Prostate gland (tissue), 2 donors: Measurements from ENCODE around the gene HDLBP.

Source experiments
- CTCF ChIP-seq, 4 experiments: fragments of 200-600 bp in 2 of 4; fragments of 450-650 bp in 2 of 4; sonication (generic) in 2 of 4; IDR thresholded peaks; 1 replicate in 3 of 4; 2 replicates in 1 of 4; pipeline ENCODE4 v1.5.1; 2016 to 2019; ENCODE audit warnings: antibody characterized with exemption in 4 of 4, mild to moderate bottlenecking in 2 of 4, moderate library complexity in 2 of 4
- POLR2A ChIP-seq: fragments of 450-650 bp; IDR thresholded peaks from one replicate; pipeline ENCODE4 v1.6.1; 2016; ENCODE audit warnings: antibody characterized with exemption, mild to moderate bottlenecking
- POLR2AphosphoS5 ChIP-seq: sonication (generic); formaldehyde crosslinking; IDR thresholded peaks from one replicate; pipeline ENCODE4 v1.6.1; 2017; ENCODE audit warnings: antibody characterized with exemption

- TF ChIP-seq CTCF (IDR thresholded peaks at IDR 0.05) (no peak), POLR2A (no peak), POLR2AphosphoS5 (no peak)
These were observed 50.0 kb downstream of the HDLBP start for GRCh38 chr2:241265506-241265905.
